Loucy (cell line): ENCODE results near the gene HSPB8.

Experiments used
- EZH2phosphoT487 ChIP-seq: fragments of 200-600 bp; IDR thresholded peaks from 2 replicates; pipeline ENCODE4 v1.6.1; 2018; ENCODE audit warnings: antibody characterized with exemption, mild to moderate bottlenecking, moderate library complexity, borderline replicate concordance
- TF ChIP-seq, protein P1 (sequence below): fragments of 200-600 bp; sonication (generic); conservative IDR thresholded peaks from 2 replicates; pipeline ENCODE4 v1.5.1; 2014; ENCODE audit warnings: mild to moderate bottlenecking, antibody characterized with exemption, low read length

DNA sequence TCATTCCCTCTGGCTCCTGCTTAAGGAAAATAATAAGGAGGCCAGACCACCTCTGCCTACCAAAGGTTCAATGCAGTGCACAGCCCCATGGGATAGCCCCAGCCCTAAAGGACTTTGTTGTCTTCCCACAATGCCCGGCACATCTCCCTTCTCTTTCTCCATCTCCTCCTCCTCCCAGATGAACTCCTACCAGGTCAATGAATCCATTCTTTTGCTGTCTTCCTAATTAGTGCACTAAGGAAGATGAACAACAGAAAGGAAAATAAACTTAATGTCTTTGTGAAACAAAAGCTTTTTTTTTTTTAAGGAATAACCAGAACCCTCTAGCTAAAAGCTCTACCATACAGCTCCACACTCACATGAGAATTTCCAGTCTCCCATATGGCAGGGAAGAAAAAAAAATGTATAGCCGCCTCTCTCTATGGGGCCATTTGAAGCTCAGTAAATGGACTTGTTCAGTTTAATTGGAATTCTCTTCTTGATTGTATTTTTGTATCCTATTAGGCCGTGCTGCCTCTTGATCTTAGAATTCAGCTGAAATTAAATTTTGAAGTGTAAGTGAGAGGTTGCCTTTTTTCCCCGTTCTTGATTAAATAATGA, 41.8 kb upstream of the HSPB8 start:
- TF ChIP-seq, protein P1, sequence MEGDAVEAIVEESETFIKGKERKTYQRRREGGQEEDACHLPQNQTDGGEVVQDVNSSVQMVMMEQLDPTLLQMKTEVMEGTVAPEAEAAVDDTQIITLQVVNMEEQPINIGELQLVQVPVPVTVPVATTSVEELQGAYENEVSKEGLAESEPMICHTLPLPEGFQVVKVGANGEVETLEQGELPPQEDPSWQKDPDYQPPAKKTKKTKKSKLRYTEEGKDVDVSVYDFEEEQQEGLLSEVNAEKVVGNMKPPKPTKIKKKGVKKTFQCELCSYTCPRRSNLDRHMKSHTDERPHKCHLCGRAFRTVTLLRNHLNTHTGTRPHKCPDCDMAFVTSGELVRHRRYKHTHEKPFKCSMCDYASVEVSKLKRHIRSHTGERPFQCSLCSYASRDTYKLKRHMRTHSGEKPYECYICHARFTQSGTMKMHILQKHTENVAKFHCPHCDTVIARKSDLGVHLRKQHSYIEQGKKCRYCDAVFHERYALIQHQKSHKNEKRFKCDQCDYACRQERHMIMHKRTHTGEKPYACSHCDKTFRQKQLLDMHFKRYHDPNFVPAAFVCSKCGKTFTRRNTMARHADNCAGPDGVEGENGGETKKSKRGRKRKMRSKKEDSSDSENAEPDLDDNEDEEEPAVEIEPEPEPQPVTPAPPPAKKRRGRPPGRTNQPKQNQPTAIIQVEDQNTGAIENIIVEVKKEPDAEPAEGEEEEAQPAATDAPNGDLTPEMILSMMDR = no peak
- no peak for TF ChIP-seq EZH2phosphoT487
